ENCODE results near the gene AGMO.

DNA sequence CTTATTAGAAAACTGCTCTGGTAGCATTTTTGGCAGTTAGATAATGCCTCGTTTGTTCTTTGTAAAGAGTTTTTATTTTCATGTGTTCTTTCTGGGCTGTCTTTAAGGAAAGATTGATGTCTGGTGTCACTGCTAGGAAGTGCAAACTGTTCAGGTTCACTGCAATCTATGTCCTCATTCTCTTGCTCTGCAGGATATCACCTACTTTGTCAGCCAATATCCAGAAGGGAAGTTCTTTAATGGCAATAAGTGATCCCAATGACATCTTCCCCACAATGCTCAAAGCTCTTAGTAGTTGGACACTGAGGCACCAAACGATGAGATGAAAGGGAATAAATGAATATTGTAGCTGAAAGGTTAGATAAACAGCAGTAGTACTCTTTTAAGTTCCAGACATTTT, 115.1 kb downstream of the AGMO start:
- TF ChIP-seq, protein P1, sequence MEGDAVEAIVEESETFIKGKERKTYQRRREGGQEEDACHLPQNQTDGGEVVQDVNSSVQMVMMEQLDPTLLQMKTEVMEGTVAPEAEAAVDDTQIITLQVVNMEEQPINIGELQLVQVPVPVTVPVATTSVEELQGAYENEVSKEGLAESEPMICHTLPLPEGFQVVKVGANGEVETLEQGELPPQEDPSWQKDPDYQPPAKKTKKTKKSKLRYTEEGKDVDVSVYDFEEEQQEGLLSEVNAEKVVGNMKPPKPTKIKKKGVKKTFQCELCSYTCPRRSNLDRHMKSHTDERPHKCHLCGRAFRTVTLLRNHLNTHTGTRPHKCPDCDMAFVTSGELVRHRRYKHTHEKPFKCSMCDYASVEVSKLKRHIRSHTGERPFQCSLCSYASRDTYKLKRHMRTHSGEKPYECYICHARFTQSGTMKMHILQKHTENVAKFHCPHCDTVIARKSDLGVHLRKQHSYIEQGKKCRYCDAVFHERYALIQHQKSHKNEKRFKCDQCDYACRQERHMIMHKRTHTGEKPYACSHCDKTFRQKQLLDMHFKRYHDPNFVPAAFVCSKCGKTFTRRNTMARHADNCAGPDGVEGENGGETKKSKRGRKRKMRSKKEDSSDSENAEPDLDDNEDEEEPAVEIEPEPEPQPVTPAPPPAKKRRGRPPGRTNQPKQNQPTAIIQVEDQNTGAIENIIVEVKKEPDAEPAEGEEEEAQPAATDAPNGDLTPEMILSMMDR (IDR thresholded peaks at IDR 0.05 in 4 of 5, conservative IDR thresholded peaks at IDR 0.05 in 1 of 5) = no peak
- no peak for TF ChIP-seq POLR2A (IDR thresholded peaks at IDR 0.05)
